ENCODE data around the gene SLC66A2.

The SLC66A2 gene

DNA sequence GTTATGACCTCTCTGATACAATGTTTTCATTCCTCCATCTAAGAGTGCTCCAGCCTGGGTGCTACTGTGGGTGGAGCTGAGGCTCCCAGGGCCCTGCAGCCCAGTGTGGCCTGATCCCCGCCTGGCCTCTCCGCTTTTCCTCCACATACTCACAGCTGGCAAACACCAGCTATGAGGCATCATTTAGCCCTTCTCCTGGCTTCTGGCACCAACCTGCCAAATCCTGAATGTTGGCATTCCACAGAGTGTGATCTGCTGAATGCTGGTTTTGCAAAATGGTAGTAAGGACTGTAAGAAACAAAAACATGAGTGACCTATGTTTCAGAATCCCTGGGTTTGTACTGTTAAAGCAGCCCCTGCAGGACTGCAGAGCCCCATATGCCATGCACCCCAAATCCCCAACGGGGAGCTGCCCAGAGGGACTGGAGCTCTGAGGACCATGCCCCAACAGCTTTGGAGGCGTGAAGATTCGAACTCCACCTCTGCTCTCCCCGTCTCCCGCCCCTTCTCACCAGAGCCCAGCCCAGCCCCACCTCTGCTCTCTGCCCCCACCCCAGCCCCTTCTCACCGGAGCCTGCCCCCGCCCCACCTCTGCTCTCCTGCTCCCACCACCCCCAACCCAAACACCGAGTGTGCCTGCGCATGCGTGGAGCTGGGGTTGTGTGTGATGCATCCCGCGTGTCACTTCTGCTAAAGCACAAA lies 4.2 kb downstream of the SLC66A2 start:
- TF ChIP-seq ARNTL (CRISPR knock-in tag; IDR thresholded peaks at IDR 0.05; ENCODE audit: borderline replicate concordance, low read depth) (no peak), RARB (CRISPR knock-in tag; IDR thresholded peaks at IDR 0.05) (no peak), OSR1 (CRISPR knock-in tag; IDR thresholded peaks at IDR 0.05) (no peak), TCF4 (CRISPR knock-in tag; IDR thresholded peaks at IDR 0.05; ENCODE audit: borderline replicate concordance) (no peak), ZFP30 (CRISPR knock-in tag; IDR thresholded peaks at IDR 0.05) (no peak), ZNF70 (CRISPR knock-in tag; IDR thresholded peaks at IDR 0.05) (no peak), GLIS3 (CRISPR knock-in tag; IDR thresholded peaks at IDR 0.05) (no peak), CSDC2 (CRISPR knock-in tag; IDR thresholded peaks at IDR 0.05) (no peak), ZC3H10 (CRISPR knock-in tag; IDR thresholded peaks at IDR 0.05) (no peak), ZFP3 (CRISPR knock-in tag; IDR thresholded peaks at IDR 0.05) (no peak), BACH2 (CRISPR knock-in tag; IDR thresholded peaks at IDR 0.05; ENCODE audit: borderline replicate concordance) (no peak), ISL1 (CRISPR knock-in tag; IDR thresholded peaks at IDR 0.05) (no peak), ESRRG (CRISPR knock-in tag; IDR thresholded peaks at IDR 0.05) (no peak), ZNF8 (CRISPR knock-in tag; IDR thresholded peaks at IDR 0.05) (no peak), TOX (CRISPR knock-in tag; IDR thresholded peaks at IDR 0.05; ENCODE audit: borderline replicate concordance) (no peak), ZNF565 (CRISPR knock-in tag; conservative IDR thresholded peaks at IDR 0.05; ENCODE audit: low read depth) (no peak)
- TF ChIP-seq, protein P1, sequence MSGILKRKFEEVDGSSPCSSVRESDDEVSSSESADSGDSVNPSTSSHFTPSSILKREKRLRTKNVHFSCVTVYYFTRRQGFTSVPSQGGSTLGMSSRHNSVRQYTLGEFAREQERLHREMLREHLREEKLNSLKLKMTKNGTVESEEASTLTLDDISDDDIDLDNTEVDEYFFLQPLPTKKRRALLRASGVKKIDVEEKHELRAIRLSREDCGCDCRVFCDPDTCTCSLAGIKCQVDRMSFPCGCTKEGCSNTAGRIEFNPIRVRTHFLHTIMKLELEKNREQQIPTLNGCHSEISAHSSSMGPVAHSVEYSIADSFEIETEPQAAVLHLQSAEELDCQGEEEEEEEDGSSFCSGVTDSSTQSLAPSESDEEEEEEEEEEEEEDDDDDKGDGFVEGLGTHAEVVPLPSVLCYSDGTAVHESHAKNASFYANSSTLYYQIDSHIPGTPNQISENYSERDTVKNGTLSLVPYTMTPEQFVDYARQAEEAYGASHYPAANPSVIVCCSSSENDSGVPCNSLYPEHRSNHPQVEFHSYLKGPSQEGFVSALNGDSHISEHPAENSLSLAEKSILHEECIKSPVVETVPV (CRISPR knock-in tag; IDR thresholded peaks at IDR 0.05), result no peak
- TF ChIP-seq, protein P2, sequence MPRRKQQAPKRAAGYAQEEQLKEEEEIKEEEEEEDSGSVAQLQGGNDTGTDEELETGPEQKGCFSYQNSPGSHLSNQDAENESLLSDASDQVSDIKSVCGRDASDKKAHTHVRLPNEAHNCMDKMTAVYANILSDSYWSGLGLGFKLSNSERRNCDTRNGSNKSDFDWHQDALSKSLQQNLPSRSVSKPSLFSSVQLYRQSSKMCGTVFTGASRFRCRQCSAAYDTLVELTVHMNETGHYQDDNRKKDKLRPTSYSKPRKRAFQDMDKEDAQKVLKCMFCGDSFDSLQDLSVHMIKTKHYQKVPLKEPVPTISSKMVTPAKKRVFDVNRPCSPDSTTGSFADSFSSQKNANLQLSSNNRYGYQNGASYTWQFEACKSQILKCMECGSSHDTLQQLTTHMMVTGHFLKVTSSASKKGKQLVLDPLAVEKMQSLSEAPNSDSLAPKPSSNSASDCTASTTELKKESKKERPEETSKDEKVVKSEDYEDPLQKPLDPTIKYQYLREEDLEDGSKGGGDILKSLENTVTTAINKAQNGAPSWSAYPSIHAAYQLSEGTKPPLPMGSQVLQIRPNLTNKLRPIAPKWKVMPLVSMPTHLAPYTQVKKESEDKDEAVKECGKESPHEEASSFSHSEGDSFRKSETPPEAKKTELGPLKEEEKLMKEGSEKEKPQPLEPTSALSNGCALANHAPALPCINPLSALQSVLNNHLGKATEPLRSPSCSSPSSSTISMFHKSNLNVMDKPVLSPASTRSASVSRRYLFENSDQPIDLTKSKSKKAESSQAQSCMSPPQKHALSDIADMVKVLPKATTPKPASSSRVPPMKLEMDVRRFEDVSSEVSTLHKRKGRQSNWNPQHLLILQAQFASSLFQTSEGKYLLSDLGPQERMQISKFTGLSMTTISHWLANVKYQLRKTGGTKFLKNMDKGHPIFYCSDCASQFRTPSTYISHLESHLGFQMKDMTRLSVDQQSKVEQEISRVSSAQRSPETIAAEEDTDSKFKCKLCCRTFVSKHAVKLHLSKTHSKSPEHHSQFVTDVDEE (CRISPR knock-in tag; IDR thresholded peaks at IDR 0.05), result no peak
- TF ChIP-seq, protein P3, sequence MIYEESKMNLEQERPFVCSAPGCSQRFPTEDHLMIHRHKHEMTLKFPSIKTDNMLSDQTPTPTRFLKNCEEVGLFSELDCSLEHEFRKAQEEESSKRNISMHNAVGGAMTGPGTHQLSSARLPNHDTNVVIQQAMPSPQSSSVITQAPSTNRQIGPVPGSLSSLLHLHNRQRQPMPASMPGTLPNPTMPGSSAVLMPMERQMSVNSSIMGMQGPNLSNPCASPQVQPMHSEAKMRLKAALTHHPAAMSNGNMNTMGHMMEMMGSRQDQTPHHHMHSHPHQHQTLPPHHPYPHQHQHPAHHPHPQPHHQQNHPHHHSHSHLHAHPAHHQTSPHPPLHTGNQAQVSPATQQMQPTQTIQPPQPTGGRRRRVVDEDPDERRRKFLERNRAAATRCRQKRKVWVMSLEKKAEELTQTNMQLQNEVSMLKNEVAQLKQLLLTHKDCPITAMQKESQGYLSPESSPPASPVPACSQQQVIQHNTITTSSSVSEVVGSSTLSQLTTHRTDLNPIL (CRISPR knock-in tag; IDR thresholded peaks at IDR 0.05; ENCODE audit: low read depth), result no peak
- ATAC-seq, result no peak

DNA sequence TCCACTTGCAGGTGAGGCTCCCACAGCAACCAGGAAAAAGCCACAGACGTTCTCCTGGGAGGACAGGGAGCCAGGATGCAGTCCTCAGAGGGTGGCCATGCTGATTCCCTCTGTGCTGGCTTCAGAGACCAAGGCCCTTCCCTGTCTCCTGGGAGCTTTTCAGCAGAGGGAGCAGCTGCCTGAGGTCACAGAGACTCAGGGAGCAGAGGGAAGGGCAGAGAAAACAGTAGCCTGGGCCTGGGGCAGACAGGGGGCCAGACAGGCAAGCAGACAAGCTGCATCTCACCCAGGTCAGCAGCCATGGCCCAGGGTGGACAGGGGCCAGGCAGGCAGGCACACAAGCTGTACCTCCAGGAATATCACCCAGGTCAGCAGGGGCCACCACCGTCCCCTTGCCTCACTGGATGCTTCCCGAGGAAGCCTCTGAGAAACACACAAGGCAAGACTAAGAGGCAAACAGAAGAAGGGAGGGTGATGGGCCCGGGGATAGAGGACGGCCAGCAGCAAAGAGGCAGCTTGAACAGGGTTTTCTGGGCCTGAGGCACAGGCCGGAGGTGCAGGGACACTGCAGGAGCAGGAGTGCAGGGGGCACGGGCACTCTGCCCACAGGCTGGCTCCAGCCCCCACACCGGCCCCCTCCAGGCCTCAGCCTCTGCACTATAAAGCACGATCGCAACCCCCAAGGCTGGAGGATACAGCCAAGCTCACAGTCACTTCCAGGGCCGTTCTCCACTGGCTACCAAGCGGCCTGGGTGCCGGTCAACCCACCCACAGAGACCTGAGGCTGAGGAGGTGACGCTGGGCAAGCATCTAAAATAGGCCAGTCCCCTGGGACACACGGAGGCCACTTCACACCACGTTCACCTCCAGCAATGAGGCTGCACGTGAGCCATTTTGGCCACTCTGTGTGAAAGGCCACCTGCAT lies 6.1 kb downstream of the SLC66A2 start:
- TF ChIP-seq RARB (CRISPR knock-in tag; IDR thresholded peaks at IDR 0.05), result no peak
- TF ChIP-seq GLIS3 (CRISPR knock-in tag; IDR thresholded peaks at IDR 0.05), result no peak
- no peak for TF ChIP-seq ZC3H10 (CRISPR knock-in tag; IDR thresholded peaks at IDR 0.05)
- TF ChIP-seq, protein P1 (CRISPR knock-in tag; IDR thresholded peaks at IDR 0.05), result no peak
- no peak for TF ChIP-seq TCF4 (CRISPR knock-in tag; IDR thresholded peaks at IDR 0.05; ENCODE audit: borderline replicate concordance)
- no peak for TF ChIP-seq SNAI2 (CRISPR knock-in tag; IDR thresholded peaks at IDR 0.05)
- TF ChIP-seq ZNF565 (CRISPR knock-in tag; conservative IDR thresholded peaks at IDR 0.05; ENCODE audit: low read depth), result no peak
- no peak for TF ChIP-seq ZFP30 (CRISPR knock-in tag; IDR thresholded peaks at IDR 0.05)
- no peak for TF ChIP-seq ZNF8 (CRISPR knock-in tag; IDR thresholded peaks at IDR 0.05)
- TF ChIP-seq BACH2 (CRISPR knock-in tag; IDR thresholded peaks at IDR 0.05; ENCODE audit: borderline replicate concordance), result no peak
- TF ChIP-seq ZNF70 (CRISPR knock-in tag; IDR thresholded peaks at IDR 0.05), result no peak
- no peak for TF ChIP-seq CSDC2 (CRISPR knock-in tag; IDR thresholded peaks at IDR 0.05)
- no peak for TF ChIP-seq ISL1 (CRISPR knock-in tag; IDR thresholded peaks at IDR 0.05)
- TF ChIP-seq, protein P2 (CRISPR knock-in tag; IDR thresholded peaks at IDR 0.05), result no peak
- TF ChIP-seq ZFP3 (CRISPR knock-in tag; IDR thresholded peaks at IDR 0.05), result no peak
- no peak for TF ChIP-seq ARNTL (CRISPR knock-in tag; IDR thresholded peaks at IDR 0.05; ENCODE audit: borderline replicate concordance, low read depth)
- TF ChIP-seq, protein P4, sequence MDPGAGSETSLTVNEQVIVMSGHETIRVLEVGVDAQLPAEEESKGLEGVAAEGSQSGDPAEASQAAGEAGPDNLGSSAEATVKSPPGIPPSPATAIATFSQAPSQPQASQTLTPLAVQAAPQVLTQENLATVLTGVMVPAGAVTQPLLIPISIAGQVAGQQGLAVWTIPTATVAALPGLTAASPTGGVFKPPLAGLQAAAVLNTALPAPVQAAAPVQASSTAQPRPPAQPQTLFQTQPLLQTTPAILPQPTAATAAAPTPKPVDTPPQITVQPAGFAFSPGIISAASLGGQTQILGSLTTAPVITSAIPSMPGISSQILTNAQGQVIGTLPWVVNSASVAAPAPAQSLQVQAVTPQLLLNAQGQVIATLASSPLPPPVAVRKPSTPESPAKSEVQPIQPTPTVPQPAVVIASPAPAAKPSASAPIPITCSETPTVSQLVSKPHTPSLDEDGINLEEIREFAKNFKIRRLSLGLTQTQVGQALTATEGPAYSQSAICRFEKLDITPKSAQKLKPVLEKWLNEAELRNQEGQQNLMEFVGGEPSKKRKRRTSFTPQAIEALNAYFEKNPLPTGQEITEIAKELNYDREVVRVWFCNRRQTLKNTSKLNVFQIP (CRISPR knock-in tag; IDR thresholded peaks at IDR 0.05; ENCODE audit: borderline replicate concordance, low read depth), result no peak
- TF ChIP-seq, protein P3 (CRISPR knock-in tag; IDR thresholded peaks at IDR 0.05; ENCODE audit: low read depth), result no peak
- no peak for TF ChIP-seq ESRRG (CRISPR knock-in tag; IDR thresholded peaks at IDR 0.05)
- no peak for TF ChIP-seq TOX (CRISPR knock-in tag; IDR thresholded peaks at IDR 0.05; ENCODE audit: borderline replicate concordance)
- no peak for ATAC-seq

All from SK-N-SH treated with all-trans-retinoic acid at 6 μM for 48 hours (cell line).